Lower lobe of right lung (tissue), 2 donors: ENCODE results near the gene SYT17. TPM values are rescaled to one million over a fixed set of nuclear protein-coding genes. Genes with fewer than 3 reads are reported as not detected.

Source experiments
- ATAC-seq, 2 donors: fragments of 200-7000 bp; cut with Tn5 transposase; one replicate each; pipeline ENCODE4 v1.9.1; 2020 to 2022; ENCODE audit warnings: mild to moderate bottlenecking in 2 of 2, moderate library complexity in 2 of 2
- DNase-seq: peaks from one replicate; pipeline ENCODE4 v3.0.0-alpha.2; 2020
- H3K27ac ChIP-seq: fragments of 200-600 bp; one replicate; pipeline ENCODE4 v1.8.0; 2022
- H3K27me3 ChIP-seq: fragments of 200-600 bp; one replicate; pipeline ENCODE4 v1.8.0; 2022; ENCODE audit warnings: low read depth
- H3K36me3 ChIP-seq: fragments of 200-600 bp; one replicate; pipeline ENCODE4 v1.8.0; 2022; ENCODE audit warnings: mild to moderate bottlenecking
- H3K4me1 ChIP-seq: fragments of 200-600 bp; one replicate; pipeline ENCODE4 v1.8.0; 2022
- H3K4me3 ChIP-seq: fragments of 200-600 bp; one replicate; pipeline ENCODE4 v1.8.0; 2022; ENCODE audit warnings: mild to moderate bottlenecking
- H3K9me3 ChIP-seq: fragments of 200-600 bp; one replicate; pipeline ENCODE4 v1.8.0; 2022
- intact Hi-C: fragments of 100-400 bp; cut with DNase I; formaldehyde crosslinking; loops from one replicate; pipeline ENCODE4 v1.11.0; 2022
- total RNA-seq: library from RNA; stranded (reverse); fragmentation: NEBNext Ultra II Directional; extraction: Animal tissue kit (Norgen Biotek cat#: 25700); gene quantifications from one replicate; pipeline ENCODE4 v1.2.1, GENCODE V29; 2021
- TF ChIP-seq, protein P1 (sequence below): fragments of 200-600 bp; IDR thresholded peaks from one replicate; pipeline ENCODE4 v1.8.0; 2022; ENCODE audit warnings: antibody characterized with exemption, mild to moderate bottlenecking
- donor health status: DM: no; HTN: yes; CAD: no; lungs with severe emphysema.

SYT17 gene
- total RNA-seq, 1 donor from 2014 or later: 11.8 TPM

DNA sequence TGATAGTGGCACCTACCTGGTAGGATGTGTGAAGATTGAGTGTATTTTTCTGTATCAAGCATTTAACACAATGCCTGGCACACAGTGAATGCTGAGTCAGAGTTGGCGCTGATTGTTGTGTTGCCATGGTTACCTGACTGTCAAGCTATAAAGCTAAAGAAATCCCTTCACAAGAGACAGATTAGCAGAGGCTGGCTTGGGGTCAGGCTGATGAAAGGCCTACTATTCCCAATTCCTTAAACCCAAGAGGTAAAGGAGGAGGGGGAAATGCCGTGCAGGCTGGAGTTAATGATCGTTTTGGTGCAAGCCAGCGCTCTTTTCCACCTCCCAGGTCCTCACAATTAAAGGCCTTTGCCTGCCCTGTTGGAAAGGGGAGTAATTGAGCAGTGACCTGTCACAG lies 123.4 kb downstream of the SYT17 start:
- DNase-seq (no peak), ATAC-seq (no peak)
- Histone ChIP-seq H3K27me3 (no peaks in the 10 kb centered on the region), H3K9me3 (no peaks in the 10 kb centered on the region), H3K36me3 (no peaks in the 10 kb centered on the region), H3K4me1 (peaks cover 4% of the 10 kb centered on the region), H3K27ac (no peak overlapping the region), H3K4me3 (no peak overlapping the region)
- TF ChIP-seq, protein P1, sequence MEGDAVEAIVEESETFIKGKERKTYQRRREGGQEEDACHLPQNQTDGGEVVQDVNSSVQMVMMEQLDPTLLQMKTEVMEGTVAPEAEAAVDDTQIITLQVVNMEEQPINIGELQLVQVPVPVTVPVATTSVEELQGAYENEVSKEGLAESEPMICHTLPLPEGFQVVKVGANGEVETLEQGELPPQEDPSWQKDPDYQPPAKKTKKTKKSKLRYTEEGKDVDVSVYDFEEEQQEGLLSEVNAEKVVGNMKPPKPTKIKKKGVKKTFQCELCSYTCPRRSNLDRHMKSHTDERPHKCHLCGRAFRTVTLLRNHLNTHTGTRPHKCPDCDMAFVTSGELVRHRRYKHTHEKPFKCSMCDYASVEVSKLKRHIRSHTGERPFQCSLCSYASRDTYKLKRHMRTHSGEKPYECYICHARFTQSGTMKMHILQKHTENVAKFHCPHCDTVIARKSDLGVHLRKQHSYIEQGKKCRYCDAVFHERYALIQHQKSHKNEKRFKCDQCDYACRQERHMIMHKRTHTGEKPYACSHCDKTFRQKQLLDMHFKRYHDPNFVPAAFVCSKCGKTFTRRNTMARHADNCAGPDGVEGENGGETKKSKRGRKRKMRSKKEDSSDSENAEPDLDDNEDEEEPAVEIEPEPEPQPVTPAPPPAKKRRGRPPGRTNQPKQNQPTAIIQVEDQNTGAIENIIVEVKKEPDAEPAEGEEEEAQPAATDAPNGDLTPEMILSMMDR: no peak
- intact Hi-C loops: no loop called here

DNA sequence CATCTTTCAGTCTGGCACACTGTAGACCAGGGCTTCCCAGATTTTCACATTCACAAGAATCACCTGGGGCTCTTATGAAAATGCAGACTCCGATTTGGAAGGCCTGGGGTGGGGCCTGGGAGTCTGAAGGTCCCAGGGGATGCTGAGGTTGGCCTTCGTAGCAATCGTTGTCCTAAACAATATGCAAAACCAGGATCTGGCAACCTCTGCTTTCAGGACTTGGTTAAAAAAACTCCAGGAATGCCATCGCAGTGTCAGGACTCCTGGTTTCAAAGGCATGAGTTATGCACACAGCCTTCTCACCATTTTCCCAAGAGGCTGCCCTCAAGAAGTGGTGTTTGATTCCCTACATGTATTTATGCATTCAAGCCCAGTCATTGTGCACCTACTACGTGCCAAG lies 124.1 kb downstream of the SYT17 start:
- no peak overlapping the region for H3K27ac ChIP-seq
- H3K36me3 ChIP-seq: no peaks in the 10 kb centered on the region
- no peak for DNase-seq
- intact Hi-C loops: no loop called here
- no peaks in the 10 kb centered on the region for H3K27me3 ChIP-seq
- no peaks in the 10 kb centered on the region for H3K9me3 ChIP-seq
- ATAC-seq: no peak
- H3K4me3 ChIP-seq: no peak overlapping the region
- peaks cover 4% of the 10 kb centered on the region for H3K4me1 ChIP-seq
- TF ChIP-seq, protein P1: no peak

DNA sequence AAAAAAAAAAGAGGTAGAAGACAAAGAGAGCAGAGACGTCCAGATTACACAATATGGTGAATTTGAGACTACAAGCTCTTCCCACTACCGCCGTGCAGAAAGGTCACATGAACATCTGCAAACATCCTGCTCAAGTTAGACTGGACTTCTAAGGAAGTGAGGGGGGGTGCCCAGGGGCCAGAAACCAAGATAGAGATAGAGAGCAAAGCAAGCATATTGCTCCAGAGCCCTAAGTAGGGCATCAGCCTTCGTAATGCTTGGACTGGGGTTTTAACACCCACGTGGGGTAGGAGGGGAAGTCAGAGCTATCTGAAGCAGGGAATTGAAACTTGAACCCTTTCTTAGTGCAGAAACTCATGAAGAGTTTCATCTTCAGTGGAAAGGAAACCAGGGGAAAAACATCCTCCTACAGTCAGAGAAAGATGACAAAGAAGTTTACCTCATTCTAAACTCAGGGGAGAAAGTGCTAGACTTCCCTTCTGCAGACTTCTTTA lies 126.2 kb downstream of the SYT17 start:
- TF ChIP-seq, protein P1: no peak
- no peak overlapping the region for H3K4me3 ChIP-seq
- no peak overlapping the region for H3K27ac ChIP-seq
- intact Hi-C loops: no loop called here
- H3K27me3 ChIP-seq: no peaks in the 10 kb centered on the region
- peaks cover 4% of the 10 kb centered on the region for H3K4me1 ChIP-seq
- peak; percentile 88 for DNase-seq
- peak; percentile 83 to 89 for ATAC-seq
- no peaks in the 10 kb centered on the region for H3K36me3 ChIP-seq
- no peaks in the 10 kb centered on the region for H3K9me3 ChIP-seq

DNA sequence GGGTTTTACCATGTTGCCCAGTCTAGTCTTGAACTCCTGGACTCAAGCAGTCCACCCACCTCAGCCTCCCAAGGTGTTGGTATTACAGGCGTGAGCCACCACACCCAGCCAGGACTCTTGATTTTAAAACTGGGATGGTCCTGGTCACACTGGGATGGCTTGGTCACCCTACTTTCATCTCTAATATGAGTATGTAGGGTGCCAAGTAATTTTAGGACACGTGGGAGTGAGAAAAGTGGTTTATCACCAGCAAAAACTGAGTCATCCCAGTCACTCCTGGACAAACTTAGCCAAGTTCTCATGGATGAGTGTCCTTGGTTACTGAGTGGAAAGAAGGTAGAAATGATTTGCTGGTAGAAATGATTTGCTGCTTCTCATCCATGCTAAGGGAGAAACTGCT lies 127.4 kb downstream of the SYT17 start:
- TF ChIP-seq, protein P1: no peak

DNA sequence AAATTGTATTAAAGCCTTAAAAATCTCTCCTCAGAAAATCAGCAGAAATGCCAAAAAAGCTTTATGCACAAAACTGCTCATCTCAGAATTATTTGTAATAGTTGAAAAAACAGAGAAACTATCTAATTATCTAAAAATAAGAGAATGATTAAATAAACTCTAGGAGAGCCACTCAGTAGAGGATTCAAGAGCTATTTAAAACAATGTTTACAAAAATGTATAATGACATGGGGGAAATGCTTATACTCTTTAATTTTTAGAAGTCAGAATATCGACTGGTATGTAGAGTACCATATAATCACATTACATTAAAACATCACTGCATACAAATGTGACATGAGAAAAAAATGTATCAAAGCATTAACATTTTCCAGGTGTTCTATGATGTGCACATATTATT lies 129.4 kb downstream of the SYT17 start:
- no peaks in the 10 kb centered on the region for H3K36me3 ChIP-seq
- TF ChIP-seq, protein P1: no peak
- peaks cover 4% of the 10 kb centered on the region for H3K4me1 ChIP-seq
- H3K27me3 ChIP-seq: no peaks in the 10 kb centered on the region
- ATAC-seq (no peak), DNase-seq (no peak)
- intact Hi-C loops: no loop called here
- no peaks in the 10 kb centered on the region for H3K9me3 ChIP-seq
- no peak overlapping the region for H3K27ac ChIP-seq
- H3K4me3 ChIP-seq: no peak overlapping the region

More for the DNA sequence above, 127.4 kb downstream of the SYT17 start:
- no peaks in the 10 kb centered on the region for H3K9me3 ChIP-seq
- no peaks in the 10 kb centered on the region for H3K27me3 ChIP-seq
- H3K27ac ChIP-seq: no peak overlapping the region
- no peaks in the 10 kb centered on the region for H3K36me3 ChIP-seq
- H3K4me3 ChIP-seq: no peak overlapping the region
- peaks cover 4% of the 10 kb centered on the region for H3K4me1 ChIP-seq
- ATAC-seq (no peak), DNase-seq (no peak)
- intact Hi-C loops: no loop called here

DNA sequence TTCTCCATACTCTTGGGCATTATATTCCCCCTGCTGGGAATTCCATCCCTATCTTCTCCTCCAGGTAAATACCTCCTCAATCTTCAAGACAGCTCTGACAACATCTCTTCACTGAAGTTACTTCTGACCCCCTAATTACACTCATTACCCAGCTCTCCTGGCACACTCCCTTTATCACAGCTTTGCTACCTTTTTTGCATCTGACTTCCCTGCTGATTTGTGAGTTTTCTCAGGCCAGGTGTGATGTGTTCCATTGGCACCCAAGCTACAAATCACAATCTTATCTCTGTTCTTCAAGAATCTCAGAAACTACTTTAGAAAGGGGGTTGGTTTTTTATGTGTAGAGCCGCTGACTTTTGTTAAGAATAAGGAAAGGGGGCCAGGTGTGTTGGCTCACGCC lies 131.5 kb downstream of the SYT17 start:
- TF ChIP-seq, protein P1: no peak
- Histone ChIP-seq H3K4me3 (no peak overlapping the region), H3K4me1 (peaks cover 4% of the 10 kb centered on the region), H3K27me3 (no peaks in the 10 kb centered on the region), H3K27ac (no peak overlapping the region), H3K9me3 (no peaks in the 10 kb centered on the region), H3K36me3 (no peaks in the 10 kb centered on the region)
- no peak for ATAC-seq
- intact Hi-C loops: no loop called here
- no peak for DNase-seq
